ENCODE measurements around the gene NEK3. TPM values are rescaled to one million over a fixed set of nuclear protein-coding genes. Genes with fewer than 3 reads are reported as not detected.

Gene NEK3
- total RNA-seq, 1 experiment from 2014 or later = 13.3 TPM

GRCh38 chr13:52096062-52096461 is 63.3 kb downstream of the NEK3 start:
- Histone ChIP-seq H3K79me2 (ENCODE audit: insufficient read depth, low read length) (no peaks in the 10 kb centered on the region), H3K23me2 (ENCODE audit: insufficient read length, low read depth, low read length, poor library complexity, severe bottlenecking) (no peaks in the 10 kb centered on the region), H2BK20ac (ENCODE audit: low read depth, low read length, poor library complexity, severe bottlenecking) (no peak overlapping the region), H2BK15ac (ENCODE audit: low read depth, low read length) (no peak overlapping the region), H3K14ac (ENCODE audit: insufficient read depth, low read length) (no peak overlapping the region), H3K23ac (ENCODE audit: insufficient read length, low read depth, low read length) (no peak overlapping the region), H3K27me3 (ENCODE audit: insufficient read depth, low read length) (no peaks in the 10 kb centered on the region), H3K4me2 (ENCODE audit: insufficient read depth, insufficient read length, low read length) (no peak overlapping the region), H3K4ac (ENCODE audit: low read depth, low read length) (no peak overlapping the region), H3K9ac (ENCODE audit: extremely low read depth, insufficient read length, low read length) (no peak overlapping the region), H3K18ac (ENCODE audit: insufficient read length, low read depth, low read length) (no peak overlapping the region), H2BK5ac (ENCODE audit: insufficient read length, low read length) (no peak overlapping the region), H2BK120ac (ENCODE audit: low read depth, low read length, poor library complexity, severe bottlenecking) (no peak overlapping the region), H4K5ac (ENCODE audit: insufficient read length, low read depth, low read length) (no peak overlapping the region), H2AK5ac (ENCODE audit: insufficient read length, low read length) (no peak overlapping the region), H3K4me1 (ENCODE audit: insufficient read depth, low read length) (no peaks in the 10 kb centered on the region), H2BK12ac (ENCODE audit: insufficient read length, low read depth, low read length) (no peak overlapping the region), H3K56ac (ENCODE audit: insufficient read length, low read depth, low read length) (no peak overlapping the region), H4K20me1 (ENCODE audit: control insufficient read depth, insufficient read depth, insufficient read length) (no peaks in the 10 kb centered on the region), H3K27ac (ENCODE audit: insufficient read length, low read depth, low read length) (no peak overlapping the region), H3K79me1 (ENCODE audit: insufficient read depth, low read depth, low read length, poor library complexity, severe bottlenecking) (no peaks in the 10 kb centered on the region), H4K91ac (ENCODE audit: insufficient read length, low read depth, low read length) (no peak overlapping the region), H3K9me3 (ENCODE audit: control insufficient read depth, low read depth, low read length) (no peaks in the 10 kb centered on the region), H2AFZ (ENCODE audit: low read length) (no peak overlapping the region), H4K8ac (replicated peaks; ENCODE audit: insufficient read length, low read depth, low read length) (no peak overlapping the region), H3T11ph (ENCODE audit: low read length) (no peak overlapping the region)
- Mint-ChIP-seq H3K9me3 (peaks cover 6 to 7% of the 10 kb centered on the region in 2 experiments), H3K4me3 (no peak overlapping the region), H3K4me1 (peaks cover 7 to 9% of the 10 kb centered on the region in 2 experiments), H3K27me3 (ENCODE audit: low read depth) (peaks cover 2% of the 10 kb centered on the region; the same call in 1 of the 2 replicates), H3K36me3 (ENCODE audit: insufficient read depth in 1 of 3, low read depth in 3 of 3) (peaks cover 0 to 9% (median 0%) of the 10 kb centered on the region in 3 experiments; a peak in 2 of 7 replicates), H3K27ac (no peak overlapping the region)
- no CpG with 5 or more reads among the region's 2 CpGs for WGBS (ENCODE audit: extremely low coverage, insufficient read length, low lambda C conversion rate)
- no peak for TF ChIP-seq CTCF (conservative IDR thresholded peaks at IDR 0.05)
- no peak for DNase-seq
